RPMI7951 (cell line): ENCODE measurements around the gene FGGY. TPM values are rescaled to one million over a fixed set of nuclear protein-coding genes. Genes with fewer than 3 reads are reported as not detected.
"Not testable (repeated sequence)": the region's sequence is repeated elsewhere in the genome, so short reads cannot be mapped to it uniquely, and the experiment has no call there.

Source experiments
- DNase-seq: peaks from one replicate; pipeline ENCODE4 v3.0.0-alpha.2; 2012; ENCODE audit warnings: low read depth
- total RNA-seq: library from RNA; depleted of rRNA; stranded (reverse); fragments of >200 nt; shearing (Covaris generic); gene quantifications from 2 replicates; pipeline ENCODE4 v1.2.3, GENCODE V29; 2014; rRNA removed

Gene FGGY
- total RNA-seq: 6.8 and 7.2 TPM in 2 replicates

DNA sequence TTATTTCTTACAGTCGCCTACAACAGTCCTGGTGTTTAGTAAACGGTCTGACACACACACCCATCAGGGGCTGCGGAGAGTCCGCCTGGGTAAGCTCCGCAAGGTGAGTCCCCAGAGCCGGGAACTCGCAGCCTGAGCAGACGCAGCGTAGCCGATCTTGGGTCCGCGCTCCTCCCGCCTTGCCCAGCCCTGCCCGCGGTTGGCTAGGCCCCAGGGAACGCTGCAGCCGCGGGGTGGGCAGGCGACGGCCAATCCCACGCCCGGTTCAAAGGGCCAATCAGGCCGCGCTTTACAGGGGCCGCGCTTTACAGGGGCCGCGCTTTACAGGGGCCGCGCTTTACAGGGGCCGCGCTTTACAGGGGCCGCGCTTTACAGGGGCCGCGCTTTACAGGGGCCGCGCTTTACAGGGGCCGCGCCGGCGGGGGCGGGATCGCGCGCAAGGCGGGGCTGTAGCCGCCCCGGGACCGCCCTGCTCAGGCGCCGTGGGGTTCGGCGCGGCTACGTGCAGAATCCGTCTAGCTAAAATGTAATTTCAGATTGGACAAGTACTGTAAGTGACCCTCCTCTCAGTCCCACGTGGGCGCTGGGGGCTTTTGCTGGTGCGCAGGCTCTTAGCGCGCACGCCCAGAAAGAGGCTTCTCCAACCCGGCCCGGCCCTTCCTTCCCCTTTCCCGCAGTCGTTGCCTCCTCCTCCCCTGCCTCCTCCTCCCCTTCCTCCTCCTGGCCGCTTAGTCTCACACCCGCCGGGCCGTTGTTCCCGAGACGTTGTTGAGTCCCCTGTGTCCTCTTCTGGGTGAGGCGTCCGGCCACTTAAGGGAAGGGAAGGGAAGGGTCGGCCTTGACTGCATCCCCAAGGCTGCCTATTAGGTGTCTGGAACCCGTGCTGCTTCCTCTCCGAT, at the start of gene FGGY:
FGGY (plus strand) TSS at position 737 of the 899 bp plus-strand sequence. CDS start 24,456 bp downstream, outside the sequence.
- peak; percentile 99 for DNase-seq

DNA sequence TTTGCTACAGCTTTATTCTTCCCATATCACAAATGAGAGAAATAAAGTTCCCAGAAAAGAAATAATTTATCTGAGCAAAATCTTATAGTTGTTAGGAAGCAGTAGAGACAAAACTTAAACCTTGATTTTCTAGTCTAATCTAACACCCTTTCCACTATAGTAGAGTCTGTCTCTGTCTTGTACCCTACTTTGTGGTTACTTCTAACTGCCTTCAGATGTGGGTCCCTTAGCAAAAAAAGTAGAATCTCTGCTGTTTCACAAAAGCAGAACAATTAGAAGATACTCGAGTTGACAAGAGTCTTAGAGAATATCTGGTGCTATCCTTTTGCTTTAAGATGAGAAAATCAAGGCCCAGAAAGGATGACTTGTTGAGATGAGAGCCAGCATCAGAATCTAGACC, 48.1 kb upstream of the FGGY start:
- DNase-seq: no peak

DNA sequence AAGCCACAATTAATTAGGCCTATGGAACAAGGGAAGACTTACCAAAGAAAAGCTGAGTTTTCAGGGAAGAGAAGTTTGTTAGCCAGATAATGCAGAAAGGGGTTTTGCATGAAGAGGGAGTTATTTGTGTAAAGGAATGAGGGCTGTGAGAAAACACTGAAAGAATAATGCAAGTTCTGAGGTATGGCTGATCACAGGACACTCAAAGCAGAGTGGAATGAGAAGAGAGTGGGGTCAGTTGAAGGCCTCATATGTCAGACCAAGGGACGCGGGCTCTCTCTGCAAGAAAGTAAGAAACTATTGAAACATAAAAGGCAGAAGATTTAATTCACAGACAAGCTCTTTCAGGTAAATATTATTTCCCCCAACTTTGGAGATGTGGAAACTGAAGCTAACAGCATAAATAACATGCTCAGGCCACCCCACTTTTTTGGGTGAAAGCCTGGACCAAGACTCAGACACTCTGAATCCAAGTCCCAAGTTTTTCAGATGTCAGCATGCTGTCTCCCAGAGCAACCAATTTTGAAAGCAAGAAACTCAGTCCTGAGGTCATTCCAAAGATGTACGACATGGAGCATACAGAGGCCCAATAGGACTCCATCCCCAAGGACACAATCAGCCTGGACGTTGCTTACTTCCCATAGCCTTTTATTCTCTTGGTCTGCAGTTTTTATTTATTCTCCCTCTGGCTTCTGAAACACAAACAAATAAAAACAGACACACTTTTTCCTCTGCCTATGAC, 47.3 kb upstream of the FGGY start:
- no peak for DNase-seq

GRCh38 chr1:59251061-59251460, 45.8 kb upstream of the FGGY start:
- not testable (repeated sequence) for DNase-seq

GRCh38 chr1:59256429-59256828, 40.5 kb upstream of the FGGY start:
- not testable (repeated sequence) for DNase-seq

DNA sequence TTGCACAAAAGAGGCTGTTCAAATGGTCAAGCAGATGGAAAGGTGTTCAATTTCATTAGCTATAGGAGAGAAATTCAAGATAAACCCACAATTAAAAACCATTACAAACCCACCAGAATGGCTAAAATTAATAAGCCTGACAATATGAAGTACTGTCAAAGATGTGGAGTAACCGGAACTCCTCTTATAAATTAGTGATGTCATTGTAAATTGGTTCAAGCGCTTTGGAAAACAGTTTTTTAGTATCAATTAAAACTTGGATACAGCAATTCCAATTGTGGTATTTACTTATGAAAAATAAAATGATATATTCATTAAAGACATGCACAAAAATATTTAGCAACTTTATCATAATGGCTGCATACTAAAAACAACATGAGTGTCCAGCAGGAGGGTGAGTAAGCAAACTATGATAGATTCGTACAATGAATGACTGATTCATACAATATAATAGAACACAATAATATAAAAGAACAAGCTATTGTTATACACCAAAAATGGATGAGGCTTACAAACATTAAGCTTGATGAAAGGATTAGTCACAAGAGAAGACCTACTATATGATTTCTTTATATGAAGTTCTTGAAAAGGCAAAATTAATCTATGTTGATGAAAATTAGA, 38.4 kb upstream of the FGGY start:
- DNase-seq: no peak

DNA sequence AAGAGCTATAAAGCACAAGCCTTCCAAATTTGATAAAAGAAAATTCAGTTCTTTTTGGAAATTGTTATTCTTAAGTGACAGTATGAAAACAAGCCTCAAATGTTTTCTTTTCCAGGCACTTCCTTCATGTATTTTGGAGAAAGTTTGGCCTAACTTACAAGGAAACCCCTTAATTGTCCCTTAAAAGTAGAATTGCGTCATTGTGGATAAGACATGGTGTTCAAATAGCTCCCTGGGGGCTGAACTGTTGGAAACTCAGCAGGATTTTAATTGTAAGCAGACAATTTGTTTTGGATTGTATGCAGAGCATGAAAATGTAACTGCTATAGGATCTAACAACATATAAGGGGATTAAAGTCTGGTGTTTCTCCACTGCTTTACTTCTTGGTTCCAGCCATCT, 35.4 kb upstream of the FGGY start:
- no peak for DNase-seq

- DNase-seq: no peak
Observed at GRCh38 chr1:59262631-59263030, 34.3 kb upstream of the FGGY start.

GRCh38 chr1:59263111-59263510, 33.8 kb upstream of the FGGY start:
- DNase-seq: no peak

DNA sequence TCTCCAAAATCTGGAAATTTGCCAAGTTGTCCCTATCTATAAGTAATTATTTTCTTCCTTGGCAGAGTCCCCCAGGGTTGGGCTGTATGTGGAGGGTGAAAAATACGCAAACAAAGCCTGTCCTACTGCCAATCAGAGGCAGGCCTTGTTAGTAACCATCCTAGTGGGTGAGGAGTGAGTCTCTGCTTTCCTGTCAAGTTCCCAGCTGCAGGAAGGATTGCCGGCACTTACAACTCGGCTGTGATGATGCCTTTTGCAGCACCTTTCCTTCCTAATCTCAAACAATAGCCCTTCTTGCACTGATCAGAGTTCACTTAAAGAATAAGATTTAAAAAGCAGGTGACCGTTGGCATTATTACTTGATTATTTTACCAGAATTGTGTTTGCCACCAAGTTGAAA, 31.3 kb upstream of the FGGY start:
- no peak for DNase-seq

GRCh38 chr1:59266180-59266926, 30.5 kb upstream of the FGGY start:
- no peak for DNase-seq

DNA sequence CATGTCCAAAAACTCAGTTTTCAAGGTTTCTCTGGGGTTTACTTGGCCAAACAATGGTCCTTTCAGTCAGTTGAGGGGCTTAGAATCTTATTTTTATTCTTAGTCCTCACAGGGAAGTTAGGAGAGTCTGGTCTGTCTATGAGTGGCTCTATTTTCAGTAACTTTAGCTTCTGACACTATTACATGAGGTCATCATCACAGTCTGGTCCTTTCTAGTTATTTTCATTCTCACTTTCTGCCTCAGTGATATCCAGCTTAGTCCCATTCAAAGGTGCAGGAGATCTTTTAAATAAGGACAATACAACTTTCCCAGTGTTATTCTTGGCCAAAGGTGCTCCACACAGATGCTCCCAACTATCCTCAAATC, 30.0 kb upstream of the FGGY start:
- no peak for DNase-seq

DNA sequence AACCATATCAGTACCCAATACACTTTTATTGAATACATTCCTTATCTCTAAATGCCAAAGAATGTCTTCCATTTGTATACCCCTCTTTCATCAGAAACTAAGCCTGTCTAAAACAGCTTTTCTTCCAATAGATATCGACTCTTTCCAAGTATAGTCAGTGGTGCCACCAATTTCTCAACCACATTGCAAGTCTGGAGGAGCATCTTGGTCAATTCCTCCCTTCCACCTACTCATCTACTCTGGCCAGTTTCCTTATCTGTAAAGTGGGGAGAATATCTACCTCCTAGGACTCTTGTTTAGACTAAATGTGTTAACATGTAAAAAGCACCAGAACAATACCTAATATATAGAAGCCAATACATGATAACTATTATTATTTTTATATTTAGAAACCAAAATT, 28.5 kb upstream of the FGGY start:
- DNase-seq: no peak

DNA sequence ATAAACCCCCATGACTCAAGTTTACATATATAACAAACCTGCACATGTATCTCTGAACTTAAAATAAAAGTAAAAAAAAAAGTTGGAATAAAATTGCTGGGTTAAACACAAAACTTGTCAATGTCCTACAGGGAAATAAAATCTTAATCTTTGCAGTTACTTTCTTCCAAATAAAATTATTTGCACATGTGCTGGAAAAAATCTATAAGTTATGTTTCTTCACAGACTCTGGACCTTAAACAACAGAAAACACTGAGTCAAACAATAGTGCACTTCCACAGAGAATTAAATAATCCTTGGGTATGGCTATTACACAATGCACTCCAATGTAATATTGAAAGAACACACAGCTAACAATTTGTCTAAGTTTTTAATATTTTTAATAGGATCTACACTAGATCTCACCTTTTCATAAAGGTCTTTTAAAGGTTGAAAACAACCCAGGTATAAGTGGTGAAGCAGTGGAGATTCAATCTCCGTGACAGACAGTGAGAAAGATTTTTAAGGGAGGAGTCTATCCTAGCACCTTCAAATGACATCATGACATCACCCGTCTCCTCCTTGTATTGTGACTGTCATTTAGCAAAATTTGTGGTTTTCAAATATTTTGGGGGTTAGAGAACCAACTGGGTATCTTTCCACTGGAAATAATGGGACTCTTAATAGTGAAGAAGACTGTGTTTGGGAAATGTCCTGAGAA, 25.2 kb upstream of the FGGY start:
- DNase-seq: peak; percentile 6

DNA sequence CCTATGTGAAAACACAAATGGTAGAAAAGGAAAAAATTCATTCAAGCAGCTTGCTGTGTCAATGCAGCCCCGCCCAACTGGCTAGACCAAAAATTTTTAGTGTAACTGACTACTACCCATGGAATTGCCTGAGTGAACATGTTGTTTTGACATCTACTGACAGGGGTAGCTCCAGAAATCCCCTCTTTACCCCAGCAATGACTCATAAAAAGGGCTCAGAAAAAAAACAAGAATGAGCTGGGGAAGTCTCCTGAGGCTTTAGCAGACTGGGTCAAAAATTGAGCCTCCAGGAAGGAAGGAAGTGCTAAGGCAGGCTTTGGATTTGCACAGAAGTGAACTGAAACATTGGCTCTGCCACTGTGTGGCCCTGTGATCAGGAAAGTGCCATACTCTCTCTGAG, 24.4 kb upstream of the FGGY start:
- peak; percentile 73 for DNase-seq

DNA sequence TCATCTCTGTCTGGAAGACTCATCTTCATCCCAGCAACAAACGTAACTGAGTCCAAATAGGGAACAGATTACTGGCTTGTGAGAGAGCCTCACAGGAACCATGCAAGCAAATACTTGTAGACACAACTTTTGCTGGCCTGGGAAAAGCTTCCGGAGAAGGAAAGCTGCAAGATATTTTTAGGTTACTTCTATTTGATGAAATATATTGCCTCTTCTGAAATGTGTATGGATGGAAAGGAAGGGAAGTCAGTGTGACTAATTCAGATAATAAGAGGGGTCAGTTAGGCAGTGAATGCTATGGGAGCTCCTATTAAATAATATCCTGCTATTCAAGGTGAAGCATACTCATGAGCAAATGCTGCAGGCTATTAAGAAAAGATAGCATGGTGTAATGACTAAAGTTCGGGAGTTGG, 20.4 kb upstream of the FGGY start:
- DNase-seq: peak; percentile 5

DNA sequence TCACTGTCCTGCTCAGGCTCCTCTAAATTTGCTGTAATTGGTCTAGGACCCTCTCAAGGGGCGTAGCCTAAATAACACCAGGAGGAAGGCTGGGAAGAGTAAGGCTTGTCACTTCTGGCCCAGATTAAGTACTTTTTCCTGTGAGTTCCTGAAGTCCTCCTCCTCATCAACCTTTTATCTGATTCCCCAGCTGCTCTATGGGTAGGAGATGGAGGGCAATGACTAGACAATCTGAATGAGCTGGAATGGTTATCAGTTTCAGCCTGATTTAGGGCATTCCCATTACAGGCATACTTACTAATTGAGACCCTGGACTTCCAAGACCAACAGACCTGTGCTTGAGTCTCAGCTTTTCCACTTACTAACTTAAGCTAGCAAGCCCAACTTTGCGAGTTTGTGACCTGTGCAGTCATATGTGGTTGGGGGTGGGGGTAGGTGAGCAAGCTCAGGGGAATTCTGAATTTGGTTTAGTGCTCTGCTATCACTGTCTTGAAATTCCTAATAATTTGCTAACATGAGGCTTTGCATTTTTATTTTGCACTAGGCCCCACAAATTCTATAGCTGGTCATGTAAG, 18.0 kb upstream of the FGGY start:
- no peak for DNase-seq

GRCh38 chr1:59279645-59280044, 17.2 kb upstream of the FGGY start:
- peak; percentile 33 for DNase-seq

DNA sequence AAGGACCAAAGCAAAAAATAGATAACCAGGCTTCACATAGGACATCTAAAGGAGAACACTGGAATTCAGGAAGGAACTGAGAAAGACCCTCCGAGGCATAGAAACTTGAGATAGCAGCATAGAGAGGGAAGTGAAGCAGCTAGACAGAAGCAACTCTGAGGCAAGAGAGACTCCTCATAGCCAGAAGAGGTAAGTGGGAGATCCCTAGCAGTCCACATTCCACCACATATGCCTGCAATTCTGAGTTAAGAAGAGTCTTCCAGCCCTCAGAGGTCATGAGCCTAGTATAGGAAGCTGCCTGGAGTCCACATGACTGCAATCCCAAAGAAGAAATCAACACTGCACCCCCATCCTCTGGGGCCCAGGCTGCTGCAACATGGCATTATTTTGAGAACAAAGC, 13.9 kb upstream of the FGGY start:
- no peak for DNase-seq

GRCh38 chr1:59285691-59286090, 11.2 kb upstream of the FGGY start:
- peak; percentile 56 for DNase-seq

- no peak for DNase-seq
Observed at GRCh38 chr1:59288046-59288445, 8.8 kb upstream of the FGGY start.
